ENCODE measurements around the gene KPNA1.

- TF ChIP-seq, protein P1, sequence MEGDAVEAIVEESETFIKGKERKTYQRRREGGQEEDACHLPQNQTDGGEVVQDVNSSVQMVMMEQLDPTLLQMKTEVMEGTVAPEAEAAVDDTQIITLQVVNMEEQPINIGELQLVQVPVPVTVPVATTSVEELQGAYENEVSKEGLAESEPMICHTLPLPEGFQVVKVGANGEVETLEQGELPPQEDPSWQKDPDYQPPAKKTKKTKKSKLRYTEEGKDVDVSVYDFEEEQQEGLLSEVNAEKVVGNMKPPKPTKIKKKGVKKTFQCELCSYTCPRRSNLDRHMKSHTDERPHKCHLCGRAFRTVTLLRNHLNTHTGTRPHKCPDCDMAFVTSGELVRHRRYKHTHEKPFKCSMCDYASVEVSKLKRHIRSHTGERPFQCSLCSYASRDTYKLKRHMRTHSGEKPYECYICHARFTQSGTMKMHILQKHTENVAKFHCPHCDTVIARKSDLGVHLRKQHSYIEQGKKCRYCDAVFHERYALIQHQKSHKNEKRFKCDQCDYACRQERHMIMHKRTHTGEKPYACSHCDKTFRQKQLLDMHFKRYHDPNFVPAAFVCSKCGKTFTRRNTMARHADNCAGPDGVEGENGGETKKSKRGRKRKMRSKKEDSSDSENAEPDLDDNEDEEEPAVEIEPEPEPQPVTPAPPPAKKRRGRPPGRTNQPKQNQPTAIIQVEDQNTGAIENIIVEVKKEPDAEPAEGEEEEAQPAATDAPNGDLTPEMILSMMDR (IDR thresholded peaks at IDR 0.05) = no peak
- no peak for TF ChIP-seq ZFX (IDR thresholded peaks at IDR 0.05; ENCODE audit: borderline replicate concordance)
Measured at GRCh38 chr3:122464659-122465058, 50.1 kb downstream of the KPNA1 start.
